Measurements from ENCODE around the gene BEX3.
"Not testable (repeated sequence)": the region's sequence is repeated elsewhere in the genome, so short reads cannot be mapped to it uniquely, and the experiment has no call there.

The BEX3 gene

GRCh38 chrX:103384672-103385071 is 8.3 kb downstream of the BEX3 start:
- DNase-seq: no peak

- DNase-seq: not testable (repeated sequence)
These were observed 9.0 kb downstream of the BEX3 start for GRCh38 chrX:103385283-103385830.

GRCh38 chrX:103386332-103386731 is 10.0 kb downstream of the BEX3 start:
- DNase-seq: no peak

GRCh38 chrX:103393487-103393886 is 17.1 kb downstream of the BEX3 start:
- DNase-seq: no peak

- DNase-seq: no peak
These were observed 19.8 kb downstream of the BEX3 start for GRCh38 chrX:103396186-103396585.

GRCh38 chrX:103396660-103397059 is 20.3 kb downstream of the BEX3 start:
- no peak for DNase-seq

GRCh38 chrX:103397707-103398106 is 21.4 kb downstream of the BEX3 start:
- no peak for DNase-seq

GRCh38 chrX:103398421-103398864 is 22.1 kb downstream of the BEX3 start:
- DNase-seq: no peak

- DNase-seq: no peak
These were observed 23.4 kb downstream of the BEX3 start for GRCh38 chrX:103399744-103400143.

GRCh38 chrX:103400931-103401330 is 24.6 kb downstream of the BEX3 start:
- no peak for DNase-seq

GRCh38 chrX:103404231-103405008 is 28.1 kb downstream of the BEX3 start:
- DNase-seq: peak; percentile 67

GRCh38 chrX:103405009-103405333 is 28.6 kb downstream of the BEX3 start:
- DNase-seq: no peak

- no peak for DNase-seq
These were observed 29.9 kb downstream of the BEX3 start for GRCh38 chrX:103406256-103406655.

GRCh38 chrX:103407776-103408175 is 31.4 kb downstream of the BEX3 start:
- no peak for DNase-seq

GRCh38 chrX:103411721-103412120 is 35.4 kb downstream of the BEX3 start:
- DNase-seq: not testable (repeated sequence)

- no peak for DNase-seq
These were observed 37.5 kb downstream of the BEX3 start for GRCh38 chrX:103413705-103414387.

GRCh38 chrX:103414561-103414960 is 38.2 kb downstream of the BEX3 start:
- DNase-seq: no peak

- no peak for DNase-seq
These were observed 38.7 kb downstream of the BEX3 start for GRCh38 chrX:103415068-103415467.

- no peak for DNase-seq
These were observed 39.2 kb downstream of the BEX3 start for GRCh38 chrX:103415528-103415927.

- no peak for DNase-seq
These were observed 41.0 kb downstream of the BEX3 start for GRCh38 chrX:103417370-103417769.

GRCh38 chrX:103417933-103418332 is 41.6 kb downstream of the BEX3 start:
- no peak for DNase-seq

GRCh38 chrX:103418811-103419340 is 42.5 kb downstream of the BEX3 start:
- no peak for DNase-seq

- no peak for DNase-seq
These were observed 47.8 kb downstream of the BEX3 start for GRCh38 chrX:103423955-103424638.

Measured in femur (tissue), 1 donor.